GM10847 (cell line): ENCODE results near the gene GRK5.

Experiments
- POLR2A ChIP-seq: IDR thresholded peaks from 2 replicates; pipeline ENCODE4 v1.6.1; 2011; ENCODE audit not compliant: insufficient read length; ENCODE audit errors: extremely low read depth

The GRK5 gene

GRCh38 chr10:119306986-119307392 lies 99.6 kb downstream of the GRK5 start:
- TF ChIP-seq POLR2A = no peak

GRCh38 chr10:119308089-119308488 lies 100.7 kb downstream of the GRK5 start:
- no peak for TF ChIP-seq POLR2A

GRCh38 chr10:119308551-119309422 lies 101.4 kb downstream of the GRK5 start:
- TF ChIP-seq POLR2A = no peak

- no peak for TF ChIP-seq POLR2A
Measured at GRCh38 chr10:119309423-119309770, 102.0 kb downstream of the GRK5 start.

GRCh38 chr10:119310806-119311205 lies 103.4 kb downstream of the GRK5 start:
- TF ChIP-seq POLR2A = no peak

- TF ChIP-seq POLR2A = no peak
Measured at GRCh38 chr10:119312241-119312640, 104.9 kb downstream of the GRK5 start.

GRCh38 chr10:119313024-119313423 lies 105.7 kb downstream of the GRK5 start:
- TF ChIP-seq POLR2A = no peak

GRCh38 chr10:119313644-119314043 lies 106.3 kb downstream of the GRK5 start:
- no peak for TF ChIP-seq POLR2A

GRCh38 chr10:119314061-119314460 lies 106.7 kb downstream of the GRK5 start:
- no peak for TF ChIP-seq POLR2A

GRCh38 chr10:119314486-119314885 lies 107.1 kb downstream of the GRK5 start:
- TF ChIP-seq POLR2A = no peak

- TF ChIP-seq POLR2A = no peak
Measured at GRCh38 chr10:119315128-119316001, 108.0 kb downstream of the GRK5 start.

- no peak for TF ChIP-seq POLR2A
Measured at GRCh38 chr10:119316002-119316358, 108.6 kb downstream of the GRK5 start.

GRCh38 chr10:119316729-119317097 lies 109.3 kb downstream of the GRK5 start:
- TF ChIP-seq POLR2A = no peak

- no peak for TF ChIP-seq POLR2A
Measured at GRCh38 chr10:119318411-119319160, 111.2 kb downstream of the GRK5 start.

- TF ChIP-seq POLR2A = no peak
Measured at GRCh38 chr10:119319161-119319919, 112.0 kb downstream of the GRK5 start.
